GM18508 (cell line): Measurements from ENCODE around the gene MT2A.

Experiments used
- ATAC-seq: cut with Tn5 transposase; IDR thresholded peaks from one replicate; pipeline ENCODE4 v1.9.1; 2021; ENCODE audit warnings: moderate number of reproducible peaks; ENCODE audit not compliant: insufficient read depth, unreplicated experiment

Gene MT2A

DNA sequence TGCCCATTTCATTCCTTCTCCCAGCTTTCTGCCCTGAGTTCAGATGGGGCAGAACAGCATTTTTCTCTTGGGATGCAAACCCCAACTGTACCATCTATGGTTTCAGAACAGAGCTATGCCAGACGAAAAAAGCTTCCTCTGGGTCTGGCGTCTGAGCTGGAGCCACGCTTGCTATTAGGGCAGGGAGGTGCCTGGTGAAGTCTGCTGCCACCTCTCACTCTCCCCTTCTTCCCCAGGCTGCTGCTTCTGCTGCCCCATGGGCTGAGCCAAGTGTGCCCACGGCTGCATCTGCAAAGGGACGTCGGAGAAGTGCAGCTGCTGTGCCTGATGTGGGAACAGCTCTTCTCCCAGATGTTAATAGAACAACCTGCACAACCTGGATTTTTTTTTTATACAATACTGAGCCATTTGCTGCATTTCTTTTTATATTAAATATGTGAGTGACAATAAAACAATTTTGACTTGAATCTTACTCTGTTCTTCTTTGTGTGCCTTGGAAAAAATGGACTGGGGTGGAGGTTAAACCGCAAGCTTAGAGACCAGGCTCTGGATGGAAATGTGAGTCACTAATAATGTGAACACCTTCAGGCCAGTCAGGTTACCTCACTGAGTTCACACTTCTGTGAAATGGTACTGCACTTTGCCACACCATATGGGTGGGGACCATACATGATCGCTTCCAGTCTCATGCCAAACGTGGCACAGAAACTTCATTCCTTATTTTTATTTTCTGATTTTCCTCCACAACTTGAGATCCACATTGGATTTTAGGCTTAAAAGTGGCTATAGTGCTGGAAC, 28.4 kb downstream of the MT2A start:
- no peak for ATAC-seq

DNA sequence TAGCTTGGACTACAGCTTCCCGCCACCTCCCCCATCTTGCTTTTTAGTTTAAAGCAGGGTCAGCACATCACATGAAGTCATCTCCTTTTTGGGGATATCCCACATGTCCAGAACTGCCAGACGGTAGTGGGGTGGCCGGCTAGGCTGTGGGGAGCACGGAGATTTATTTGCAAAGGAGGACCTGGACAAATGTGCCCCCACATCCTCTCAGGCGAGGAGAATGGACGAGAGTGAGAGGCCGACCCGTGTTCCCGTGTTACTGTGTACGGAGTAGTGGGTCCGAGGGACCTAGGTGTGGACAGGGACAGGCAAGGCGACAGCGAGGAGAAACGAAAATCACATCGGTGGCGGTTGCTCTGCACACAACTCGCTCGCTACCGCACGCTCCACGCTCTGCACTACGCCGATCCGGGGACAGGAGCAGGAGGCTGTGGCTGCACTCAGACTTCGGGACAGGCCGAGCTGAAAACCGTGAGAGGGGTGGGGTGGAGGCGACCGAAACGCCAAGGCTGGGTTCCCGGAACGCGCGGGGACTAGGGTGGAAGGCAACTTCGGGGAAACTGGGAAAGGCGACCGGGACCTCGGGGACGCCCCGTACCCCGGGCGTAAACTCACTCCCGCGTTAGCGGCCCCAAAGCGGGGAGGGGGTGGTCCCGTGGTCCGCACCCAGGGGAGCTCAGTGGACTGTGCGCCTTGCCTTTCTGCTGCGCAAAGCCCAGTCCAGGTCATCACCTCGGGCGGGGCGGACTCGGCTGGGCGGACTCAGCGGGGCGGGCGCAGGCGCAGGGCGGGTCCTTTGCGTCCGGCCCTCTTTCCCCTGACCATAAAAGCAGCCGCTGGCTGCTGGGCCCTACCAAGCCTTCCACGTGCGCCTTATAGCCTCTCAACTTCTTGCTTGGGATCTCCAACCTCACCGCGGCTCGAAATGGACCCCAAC, 29.7 kb downstream of the MT2A start, which contains the start of gene MT1A:
MT1A (plus strand) TSS at position 853 of the 937 bp plus-strand sequence; CDS start at position 926, 73 bp downstream.
- no peak for ATAC-seq

DNA sequence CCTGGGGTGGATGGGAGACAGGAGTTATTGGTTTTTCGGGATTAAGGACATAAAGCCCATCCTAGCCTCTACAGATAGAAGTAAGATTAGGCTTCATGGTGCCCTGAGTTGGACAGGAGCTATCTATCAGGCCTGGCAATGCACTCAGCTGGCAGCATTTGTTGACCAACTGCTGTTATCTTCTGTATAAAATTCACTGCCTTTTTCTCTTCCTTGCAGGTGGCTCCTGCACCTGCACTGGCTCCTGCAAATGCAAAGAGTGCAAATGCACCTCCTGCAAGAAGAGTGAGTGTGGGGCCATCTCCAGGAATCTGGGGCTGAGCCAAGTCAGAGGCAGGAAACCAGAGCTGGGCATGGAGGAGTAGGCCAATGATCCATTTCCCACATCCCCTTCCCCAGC, 30.7 kb downstream of the MT2A start:
- no peak for ATAC-seq

DNA sequence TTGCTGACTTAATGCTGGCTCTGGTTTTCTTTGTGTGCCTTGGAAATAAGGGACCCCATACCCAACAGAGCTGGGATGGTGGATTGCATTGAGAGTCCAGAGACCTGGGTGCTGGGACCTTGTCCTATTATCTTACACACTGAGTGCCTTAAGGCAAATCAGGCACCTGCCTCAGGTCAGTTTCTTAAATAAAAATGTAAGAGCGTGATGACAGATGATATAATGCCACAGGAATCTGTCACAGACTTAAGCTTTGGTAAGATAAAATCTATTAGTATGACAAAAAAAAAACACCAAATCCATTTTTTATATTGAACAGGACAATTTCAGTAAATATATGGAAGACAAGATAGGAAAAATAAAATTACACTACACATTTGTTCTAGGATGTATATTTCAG, 31.7 kb downstream of the MT2A start:
- no peak for ATAC-seq

DNA sequence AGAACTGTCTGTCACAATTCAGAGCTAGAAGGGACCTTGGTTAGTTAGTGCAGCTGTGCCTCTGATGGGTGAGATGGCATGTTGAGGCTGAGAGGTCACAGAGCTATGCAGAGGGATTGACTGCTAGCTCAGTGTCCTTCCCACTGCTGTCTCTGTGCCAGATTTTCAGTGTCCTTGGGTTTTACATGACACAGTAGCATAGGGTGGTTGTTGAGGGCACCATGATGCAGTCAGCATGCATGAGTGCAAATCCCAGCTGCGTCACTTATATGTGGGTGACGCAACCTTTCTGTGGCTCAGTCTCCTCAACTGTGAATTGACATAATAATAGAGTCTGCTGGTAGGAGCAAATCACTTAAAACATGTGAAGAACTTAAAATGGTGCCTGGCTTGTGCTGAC, 32.8 kb downstream of the MT2A start:
- no peak for ATAC-seq

DNA sequence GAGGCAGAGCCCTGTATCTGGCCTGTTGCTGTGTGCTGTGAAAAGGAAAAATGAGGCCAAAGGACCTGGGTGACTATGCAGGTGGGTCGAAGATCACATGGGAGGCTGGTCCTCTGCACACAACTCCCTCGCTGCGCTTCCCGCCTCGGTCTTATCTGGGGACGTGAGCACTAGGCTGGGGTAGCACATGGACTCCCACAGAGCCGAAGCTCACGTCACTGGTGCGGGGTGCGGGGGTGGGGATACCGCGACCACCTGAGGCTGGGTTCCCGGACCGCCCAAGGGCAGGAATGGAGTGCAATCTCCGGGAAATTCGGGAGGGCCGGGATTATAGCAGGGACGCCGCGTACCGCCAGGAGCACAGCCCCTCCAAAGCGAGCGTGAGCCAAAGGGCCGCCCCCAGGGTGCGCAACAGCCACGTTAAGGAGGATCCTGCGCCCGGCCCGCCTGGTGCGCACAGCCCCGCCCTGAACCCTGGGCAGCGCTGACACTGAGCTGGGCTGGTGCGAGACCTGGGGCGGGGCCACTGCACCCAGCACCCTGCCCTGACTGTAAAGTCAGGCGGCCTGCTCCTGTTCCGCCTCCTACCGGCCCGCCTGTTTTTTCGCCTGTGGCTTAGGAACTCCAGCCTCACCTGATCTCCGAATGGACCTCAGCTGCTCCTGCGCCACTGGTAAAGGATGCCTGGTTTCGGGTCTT, 34.8 kb downstream of the MT2A start:
- no peak for ATAC-seq

DNA sequence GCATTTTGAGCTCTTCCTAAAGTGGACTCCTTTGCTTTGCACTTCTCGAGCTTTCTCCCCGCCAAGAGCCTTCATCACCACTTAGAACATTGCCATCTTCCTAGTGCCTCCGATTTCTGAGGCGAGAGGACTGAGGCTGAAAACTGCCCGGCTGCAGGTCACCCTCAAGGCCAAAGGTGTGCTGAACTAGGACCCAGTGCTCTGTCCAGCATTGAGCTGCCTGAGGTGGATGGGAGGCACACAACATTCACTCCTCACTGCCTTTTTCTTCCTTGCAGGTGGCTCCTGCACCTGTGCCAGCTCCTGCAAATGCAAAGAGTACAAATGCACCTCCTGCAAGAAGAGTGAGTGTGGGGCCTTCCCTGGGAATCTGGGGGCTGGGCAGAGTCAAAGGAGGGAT, 35.4 kb downstream of the MT2A start:
- ATAC-seq = no peak

DNA sequence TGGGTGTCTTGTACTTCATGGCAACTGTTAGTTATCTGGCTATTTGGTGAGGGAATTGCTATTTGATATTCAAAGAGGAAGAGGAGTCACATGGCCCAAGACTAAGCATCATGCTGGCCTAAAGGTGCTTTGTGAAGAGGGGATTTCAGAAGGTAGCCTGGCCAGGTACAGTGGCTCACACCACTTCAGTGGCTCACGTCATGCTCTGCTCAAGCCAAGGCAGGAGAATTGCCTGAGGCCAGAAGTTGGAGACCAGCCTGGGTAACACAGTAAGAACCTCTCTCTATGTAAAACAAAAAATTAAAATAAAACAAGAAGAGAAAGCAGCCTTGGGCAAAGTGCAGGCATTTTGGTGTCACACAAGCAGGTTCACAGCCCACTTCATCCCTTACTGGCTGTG, 36.9 kb downstream of the MT2A start:
- no peak for ATAC-seq

DNA sequence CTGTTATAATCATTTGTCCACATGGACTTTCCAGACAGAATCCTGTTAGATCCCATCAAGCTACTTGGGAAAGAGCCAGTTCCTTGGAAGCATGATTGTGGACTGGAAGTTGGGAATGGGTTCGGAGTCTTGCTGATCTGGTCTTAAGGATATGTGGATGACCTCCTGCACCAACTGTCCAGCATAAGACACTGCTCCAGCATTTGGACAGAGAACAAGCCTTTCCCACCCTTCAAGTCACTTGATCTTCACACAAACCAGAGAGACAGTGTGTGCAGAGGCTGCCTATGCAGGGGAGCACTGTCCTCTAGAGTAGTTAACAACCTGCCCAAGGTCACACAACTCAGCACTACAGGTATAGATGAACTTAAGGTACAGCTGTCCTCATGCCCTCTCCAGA, 37.5 kb downstream of the MT2A start:
- no peak for ATAC-seq

DNA sequence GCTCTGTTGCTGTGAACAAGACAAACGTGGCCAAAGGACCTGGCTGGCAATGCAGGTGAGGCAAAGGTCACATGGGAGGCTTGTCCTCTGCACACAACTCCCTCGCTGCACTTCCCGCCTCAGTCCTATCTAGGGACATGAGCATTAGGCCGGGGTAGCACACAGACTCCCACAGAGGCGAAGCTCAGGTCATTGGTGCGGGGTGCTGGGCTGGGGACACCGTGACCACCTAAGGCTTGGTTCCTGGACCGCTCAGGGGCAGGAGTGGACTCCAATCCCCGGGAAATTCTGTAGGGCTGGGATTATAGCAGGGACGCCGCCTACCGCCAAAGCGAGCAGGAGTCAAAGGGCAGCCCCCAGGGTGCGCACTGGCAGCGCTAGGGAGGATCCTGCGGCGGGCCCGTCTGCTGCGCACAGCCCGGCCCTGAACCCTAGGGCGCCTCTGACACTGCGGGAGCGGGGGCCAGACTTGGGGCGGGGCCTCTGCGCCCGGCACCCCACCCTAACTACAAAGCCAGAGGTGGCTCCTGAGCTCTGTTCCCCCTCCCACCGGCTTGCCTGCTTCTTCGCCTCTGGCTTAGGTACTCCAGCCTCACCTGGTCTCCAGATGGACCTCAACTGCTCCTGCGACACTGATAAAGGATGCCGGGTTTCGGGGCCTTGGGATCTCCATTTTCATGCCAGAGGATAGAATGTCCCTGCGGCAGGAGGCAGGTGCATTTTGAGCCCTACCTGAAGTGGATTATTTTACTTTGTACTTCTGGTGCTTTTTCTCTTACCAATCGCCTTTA, 39.5 kb downstream of the MT2A start:
- ATAC-seq = no peak

DNA sequence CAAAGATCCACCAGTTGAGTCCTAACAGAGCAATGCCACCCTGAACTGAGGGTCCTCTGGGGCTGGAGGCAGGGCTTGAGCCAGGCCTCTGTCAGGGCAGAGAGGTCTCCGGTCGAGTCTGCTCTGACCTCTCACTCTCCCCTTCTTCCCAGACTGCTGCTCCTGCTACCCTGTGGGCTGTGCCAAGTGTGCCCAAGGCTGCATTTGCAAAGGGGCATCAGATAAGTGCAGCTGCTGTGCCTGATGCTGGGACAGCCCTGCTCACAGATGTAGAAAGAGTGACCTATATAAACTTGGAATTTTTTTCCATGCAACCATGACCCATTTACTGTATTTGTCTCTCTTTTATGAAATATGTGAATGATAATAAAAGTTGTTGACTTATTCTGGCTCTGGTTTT, 40.9 kb downstream of the MT2A start:
- no peak for ATAC-seq

DNA sequence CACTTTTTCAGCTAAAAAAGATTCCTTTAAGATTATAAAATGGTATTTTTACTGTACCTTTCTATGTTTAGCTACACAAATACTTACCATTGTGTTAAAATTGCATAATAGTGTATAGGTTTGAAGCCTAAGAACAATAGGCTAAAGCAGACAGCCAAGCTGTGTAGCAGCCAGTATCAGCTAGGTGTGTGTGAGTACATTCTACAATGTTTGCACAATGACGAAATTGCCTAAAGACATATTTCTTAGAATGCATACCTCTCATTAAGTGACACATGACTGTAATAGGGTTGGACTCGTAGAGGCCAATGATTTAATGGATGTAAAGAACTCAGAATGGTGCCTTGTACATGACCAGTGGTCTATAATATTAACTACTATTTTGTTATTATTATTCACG, 41.4 kb downstream of the MT2A start:
- no peak for ATAC-seq

DNA sequence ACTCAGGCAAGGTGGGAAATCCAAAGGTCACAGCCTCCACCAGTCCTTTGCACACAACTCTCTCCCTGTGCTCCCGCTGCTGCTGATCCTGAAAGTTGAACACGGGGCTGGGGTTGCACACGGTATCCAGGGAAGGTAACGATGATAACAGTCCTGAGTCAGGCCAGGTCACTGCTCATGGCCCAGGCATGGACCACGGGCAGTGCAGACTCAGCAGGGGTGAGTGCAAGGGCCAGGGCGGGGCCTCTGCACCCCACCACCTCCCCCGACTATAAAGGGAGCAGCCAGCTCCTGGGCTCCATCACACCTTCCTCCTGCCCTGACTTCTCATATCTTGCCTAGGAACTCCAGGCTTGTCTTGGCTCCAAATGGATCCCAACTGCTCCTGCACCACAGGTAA, 43.2 kb downstream of the MT2A start, which contains the start of gene MT1B:
MT1B (plus strand) TSS at position 301 of the 400 bp plus-strand sequence; CDS start at position 369, 68 bp downstream.
- no peak for ATAC-seq

DNA sequence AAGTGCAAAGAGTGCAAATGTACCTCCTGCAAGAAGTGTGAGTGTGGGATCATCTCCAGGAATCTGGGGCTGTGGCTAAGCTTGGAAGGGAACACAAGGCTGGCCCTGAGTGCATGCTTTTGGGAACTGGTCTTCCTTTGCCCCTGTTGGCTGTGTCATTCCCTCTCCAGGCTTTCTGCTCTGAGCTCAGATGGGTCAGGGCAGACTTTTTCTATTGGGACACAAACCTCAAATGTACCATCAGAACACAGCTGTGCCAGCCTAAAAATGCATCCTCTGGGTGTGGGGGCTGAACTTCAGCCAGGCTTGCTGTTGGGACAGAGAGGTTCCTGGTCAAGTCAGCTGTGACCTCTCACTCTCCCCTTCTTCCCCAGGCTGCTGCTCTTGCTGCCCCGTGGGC, 44.2 kb downstream of the MT2A start:
- ATAC-seq = no peak

DNA sequence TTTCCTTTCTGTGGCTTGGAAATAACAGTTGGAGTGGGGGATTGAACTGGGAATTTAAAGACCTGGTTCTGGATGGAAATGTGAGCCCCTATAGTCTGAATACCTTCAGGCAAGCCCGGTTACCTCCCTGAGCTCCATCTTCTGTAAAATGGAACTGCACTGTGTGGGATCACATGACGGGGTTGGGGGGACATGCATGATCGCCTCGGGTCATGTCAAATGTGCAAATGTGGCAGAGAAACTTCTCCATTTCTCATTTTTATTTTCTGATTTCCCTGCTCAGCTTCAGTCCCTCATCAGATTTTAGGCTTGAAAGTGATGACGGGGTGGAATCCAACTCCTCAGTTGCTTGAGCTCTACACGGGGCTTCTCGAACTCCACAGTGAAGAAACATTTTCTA, 44.8 kb downstream of the MT2A start:
- ATAC-seq = no peak

DNA sequence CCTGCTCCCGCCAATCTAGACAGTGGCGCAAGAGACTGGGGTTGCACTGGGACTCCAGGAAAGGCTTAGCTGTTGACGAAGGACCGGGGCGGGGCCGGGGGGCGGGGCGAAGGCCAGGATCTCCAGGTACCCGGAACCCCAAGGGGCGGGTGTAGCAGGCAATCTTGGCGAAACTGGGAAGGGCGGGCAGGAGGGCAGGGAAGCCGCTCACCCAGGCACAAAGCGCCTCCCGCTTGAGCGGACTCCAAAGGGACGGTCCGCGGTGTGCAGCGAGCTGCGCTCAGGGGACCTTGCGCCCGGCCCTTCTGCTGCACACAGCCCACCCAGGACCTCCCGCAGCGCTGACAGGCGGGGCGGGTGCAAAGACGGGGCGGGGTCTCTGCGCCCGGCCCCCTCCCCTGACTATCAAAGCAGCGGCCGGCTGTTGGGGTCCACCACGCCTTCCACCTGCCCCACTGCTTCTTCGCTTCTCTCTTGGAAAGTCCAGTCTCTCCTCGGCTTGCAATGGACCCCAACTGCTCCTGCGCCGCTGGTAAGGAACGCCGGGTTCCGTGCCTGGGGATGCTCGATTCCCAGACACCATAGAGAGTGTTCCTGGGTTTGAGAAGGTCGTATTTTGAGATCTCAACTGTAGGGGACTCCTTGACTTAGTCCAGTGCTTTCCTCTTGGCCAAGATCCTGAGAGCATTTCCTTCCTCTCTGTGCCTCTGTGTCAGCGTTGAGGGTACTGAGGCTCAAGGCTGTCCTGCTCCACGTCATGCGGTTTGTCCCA, 49.4 kb downstream of the MT2A start, which contains the start of gene MT1F:
MT1F (plus strand) TSS at position 405 of the 772 bp plus-strand sequence; CDS start at position 505, 100 bp downstream.
- ATAC-seq = no peak

DNA sequence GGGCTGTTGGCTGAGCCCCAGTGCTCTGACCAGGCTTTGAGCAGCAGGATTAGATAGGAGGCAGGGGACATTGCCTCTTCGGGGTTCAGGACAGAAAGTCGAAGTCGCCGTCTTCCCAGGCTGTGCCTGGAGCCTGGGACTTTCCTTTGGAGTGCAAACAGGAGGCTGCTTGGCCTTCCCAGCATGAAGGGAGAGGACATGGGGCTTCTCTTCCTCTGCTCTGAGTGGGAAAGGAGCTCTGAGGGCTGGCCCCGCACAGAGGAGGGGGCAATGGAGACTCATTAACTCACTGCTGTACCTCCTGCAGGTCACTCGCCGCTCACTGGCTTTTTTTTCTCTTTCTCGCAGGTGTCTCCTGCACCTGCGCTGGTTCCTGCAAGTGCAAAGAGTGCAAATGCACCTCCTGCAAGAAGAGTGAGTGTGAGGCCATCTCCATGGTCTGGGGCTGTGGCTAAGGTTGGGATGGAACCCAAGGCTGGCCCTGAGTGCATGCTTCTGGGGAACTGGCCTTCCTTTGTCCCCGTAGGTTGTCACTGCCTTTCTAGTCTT, 50.0 kb downstream of the MT2A start:
- ATAC-seq = no peak
